Testis (tissue), 2 donors: ENCODE data around the gene GAA.

Experiments used
- POLR2A ChIP-seq: fragments of 450-650 bp; IDR thresholded peaks from one replicate; pipeline ENCODE4 v1.6.1; 2017; ENCODE audit warnings: antibody characterized with exemption, mild to moderate bottlenecking, moderate library complexity
- TF ChIP-seq, protein P1 (sequence below), 3 experiments: fragments of 450-650 bp in 2 of 3; fragments of 200-600 bp in 1 of 3; sonication (generic) in 1 of 3; IDR thresholded peaks; one replicate each; pipeline ENCODE4 v1.5.1; 2016 to 2019; ENCODE audit warnings: antibody characterized with exemption in 3 of 3, mild to moderate bottlenecking in 2 of 3, moderate library complexity in 1 of 3

GRCh38 chr17:80065478-80066170 lies 35.8 kb upstream of the GAA start:
- TF ChIP-seq, protein P1, sequence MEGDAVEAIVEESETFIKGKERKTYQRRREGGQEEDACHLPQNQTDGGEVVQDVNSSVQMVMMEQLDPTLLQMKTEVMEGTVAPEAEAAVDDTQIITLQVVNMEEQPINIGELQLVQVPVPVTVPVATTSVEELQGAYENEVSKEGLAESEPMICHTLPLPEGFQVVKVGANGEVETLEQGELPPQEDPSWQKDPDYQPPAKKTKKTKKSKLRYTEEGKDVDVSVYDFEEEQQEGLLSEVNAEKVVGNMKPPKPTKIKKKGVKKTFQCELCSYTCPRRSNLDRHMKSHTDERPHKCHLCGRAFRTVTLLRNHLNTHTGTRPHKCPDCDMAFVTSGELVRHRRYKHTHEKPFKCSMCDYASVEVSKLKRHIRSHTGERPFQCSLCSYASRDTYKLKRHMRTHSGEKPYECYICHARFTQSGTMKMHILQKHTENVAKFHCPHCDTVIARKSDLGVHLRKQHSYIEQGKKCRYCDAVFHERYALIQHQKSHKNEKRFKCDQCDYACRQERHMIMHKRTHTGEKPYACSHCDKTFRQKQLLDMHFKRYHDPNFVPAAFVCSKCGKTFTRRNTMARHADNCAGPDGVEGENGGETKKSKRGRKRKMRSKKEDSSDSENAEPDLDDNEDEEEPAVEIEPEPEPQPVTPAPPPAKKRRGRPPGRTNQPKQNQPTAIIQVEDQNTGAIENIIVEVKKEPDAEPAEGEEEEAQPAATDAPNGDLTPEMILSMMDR (IDR thresholded peaks at IDR 0.05), result no peak
- no peak for TF ChIP-seq POLR2A
